Heart left ventricle (tissue), 16 donors: ENCODE data around the gene ACAA1. TPM values are rescaled to one million over a fixed set of nuclear protein-coding genes. Genes with fewer than 3 reads are reported as not detected.
A peak's percentile ranks its signal among the peaks of the same experiment; 100 is the strongest.

Experiments used
- ATAC-seq, 4 donors: fragments of 200-7000 bp; cut with Tn5 transposase; one replicate each; pipeline ENCODE4 v1.9.1; 2020 to 2022; ENCODE audit warnings: moderate library complexity in 4 of 4, mild to moderate bottlenecking in 3 of 4, moderate number of reproducible peaks in 1 of 4
- DNase-seq, 5 donors: peaks; one replicate each; pipeline ENCODE4 v3.0.0-alpha.2; 2020
- H3K27ac ChIP-seq, 12 donors: fragments of 200-600 bp; sonication (generic) in 4 of 12; one replicate each; pipeline versions ENCODE4 v1.5.0 to v1.8.0; 2016 to 2022; ENCODE audit warnings: mild to moderate bottlenecking in 2 of 12
- H3K27me3 ChIP-seq, 9 donors: fragments of 200-600 bp; sonication (generic) in 2 of 9; one replicate each; pipeline versions ENCODE4 v1.5.1 to v1.8.0; 2016 to 2022; ENCODE audit warnings: mild to moderate bottlenecking in 3 of 9
- H3K36me3 ChIP-seq, 9 donors: fragments of 200-600 bp; sonication (generic) in 2 of 9; one replicate each; pipeline versions ENCODE4 v1.5.0 to v1.8.0; 2018 to 2022; ENCODE audit warnings: mild to moderate bottlenecking in 2 of 9
- H3K4me1 ChIP-seq, 12 donors: fragments of 200-600 bp; sonication (generic) in 4 of 12; one replicate each; pipeline versions ENCODE4 v1.5.0 to v1.8.0; 2016 to 2022; ENCODE audit warnings: mild to moderate bottlenecking in 3 of 12
- H3K4me3 ChIP-seq, 12 donors: fragments of 200-600 bp; sonication (generic) in 4 of 12; one replicate each; pipeline versions ENCODE4 v1.5.0 to v1.8.0; 2017 to 2022; ENCODE audit warnings: mild to moderate bottlenecking in 9 of 12, moderate library complexity in 4 of 12
- H3K9me3 ChIP-seq, 12 donors: fragments of 200-600 bp; sonication (generic) in 4 of 12; one replicate each; pipeline versions ENCODE4 v1.5.0 to v1.8.0; 2016 to 2022; ENCODE audit warnings: mild to moderate bottlenecking in 1 of 12
- POLR2A ChIP-seq, 2 donors: fragments of 450-650 bp; IDR thresholded peaks; one replicate each; pipeline ENCODE4 v1.6.1; 2017; ENCODE audit warnings: antibody characterized with exemption in 2 of 2, mild to moderate bottlenecking in 2 of 2, moderate library complexity in 2 of 2
- WGBS, 4 donors: extraction: QIAGEN DNeasy Blood & Tissue Kit in 2 of 4; methylation state at CpG; one replicate each; pipeline versions ENCODE4 v1.1.5 to v1.1.7; 2013 to 2018; 5-methylcytosine and 5-hydroxymethylcytosine counted together
- intact Hi-C, 10 donors: fragments of 100-400 bp; cut with DNase I; formaldehyde crosslinking; loops; one replicate each; pipeline versions ENCODE4 v1.11.1 to v1.14.2; 2022
- polyA plus RNA-seq, 2 donors: library from polyadenylated mRNA; stranded (reverse); fragments of 200-250 nt; gene quantifications; one replicate each; pipeline ENCODE4 v1.2.3, GENCODE V29; 2013
- total RNA-seq, 9 donors: library from RNA; depleted of rRNA in 2 of 9; stranded (reverse); fragments of >200 nt in 2 of 9; fragmentation: NEBNext Ultra II Directional in 3 of 9; extraction: Animal tissue kit (Norgen Biotek cat#: 25700) in 3 of 9; gene quantifications; one replicate each; pipeline versions ENCODE4 v1.1.0 to v1.2.4, GENCODE V29; 2016 to 2023
- TF ChIP-seq, protein P1 (sequence below), 12 donors: fragments of 200-600 bp; sonication (generic) in 4 of 12; IDR thresholded peaks; one replicate each; pipeline versions ENCODE4 v1.5.0 to v1.8.0; 2018 to 2022; ENCODE audit warnings: antibody characterized with exemption in 12 of 12, mild to moderate bottlenecking in 5 of 12
- donor health status: ischemic (EF 13 %, LVEDD 7.1; RV severe dilation, severe dysfunction).
- donor health status: healthy with polysubstance abuse.
- donor health status: DM: no; HTN: yes; CAD: no.
- donor health status: DM: no; HTN: no; CAD: no.
- donor health status: ischemic (EF 25% LVEDD 6.9; RV normal size, moderate dysfunction).
- donor health status: ischemic (EF 25% LVEDD 5.7; RV mildly dilated, moderate dysfunction).
- donor health status: healthy.
- donor health status: DM: yes; HTN: yes; CAD: no.
- donor health status: ischemic (EF 35%, LVEDD 5.7; RV mildly dilated, moderate dysfunction).
- donor health status: nonischemic (EF 11% LVEDD 7.7; RV severe dilation, severe dysfunction).
- donor health status: DM: yes; HTN: yes; CAD: no.
- donor health status: PGD.
- donor health status: ischemic (EF 29% LVEDD 5.4; RV normal size, mild dysfunction).
- donor health status: nonischemic (EF 23%, LVEDD 6.1; RV moderate dilation, normal function).

ACAA1 gene
- total and polyA plus RNA-seq, 11 donors, result 62.7 to 139 (median 105) TPM

DNA sequence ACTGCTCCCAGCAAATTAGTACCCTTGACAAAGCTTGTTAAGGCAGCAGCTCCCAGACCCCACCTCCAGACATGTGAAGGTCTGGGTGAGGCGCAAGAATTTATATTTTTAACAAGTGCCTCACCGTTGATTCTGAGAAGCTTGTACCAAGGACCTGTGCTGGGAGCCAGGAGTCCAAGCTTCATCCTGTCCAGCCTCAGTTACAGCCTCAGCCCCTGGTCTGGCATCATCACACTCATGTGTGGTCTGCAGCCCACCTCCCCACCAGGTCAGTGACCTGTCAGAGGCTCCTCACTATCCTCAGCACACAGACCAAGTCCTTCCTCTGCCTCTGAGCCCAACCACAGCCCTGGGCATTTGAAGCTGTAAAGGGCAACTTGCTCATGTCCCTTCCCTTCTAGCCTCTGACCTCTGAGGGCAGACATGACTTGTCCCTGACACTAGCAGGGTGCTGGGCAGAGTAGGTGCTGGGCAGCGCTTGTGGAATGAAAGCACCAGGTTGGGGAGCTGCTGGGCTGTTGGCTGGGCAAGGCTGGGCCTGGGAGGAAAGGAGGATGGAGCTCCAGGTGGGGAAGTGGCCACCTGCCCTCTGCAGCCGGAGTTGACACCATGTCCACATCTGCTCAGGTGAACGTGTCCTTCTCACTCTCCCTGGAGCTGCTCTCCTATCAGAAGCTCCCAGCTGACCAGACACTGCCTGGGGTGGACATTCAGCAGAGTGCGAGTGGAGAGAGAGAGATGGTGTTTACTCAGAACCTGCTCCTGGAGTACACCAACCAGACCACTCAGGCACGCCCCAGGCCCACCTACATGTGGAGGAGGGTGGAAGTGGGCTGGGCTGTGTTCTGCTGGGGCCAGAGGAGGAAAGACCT, 16.9 kb downstream of the ACAA1 start:
- Histone ChIP-seq H3K36me3 (peaks cover 0 to 59% (median 55%) of the 10 kb centered on the region in 9 donors), H3K4me1 (peaks cover 0 to 12% (median 0%) of the 10 kb centered on the region in 12 donors), H3K9me3 (no peaks in the 10 kb centered on the region), H3K27me3 (no peaks in the 10 kb centered on the region), H3K4me3 (no peak overlapping the region), H3K27ac (no peak overlapping the region)
- no peak for TF ChIP-seq POLR2A (IDR thresholded peaks at IDR 0.05)
- TF ChIP-seq, protein P1, sequence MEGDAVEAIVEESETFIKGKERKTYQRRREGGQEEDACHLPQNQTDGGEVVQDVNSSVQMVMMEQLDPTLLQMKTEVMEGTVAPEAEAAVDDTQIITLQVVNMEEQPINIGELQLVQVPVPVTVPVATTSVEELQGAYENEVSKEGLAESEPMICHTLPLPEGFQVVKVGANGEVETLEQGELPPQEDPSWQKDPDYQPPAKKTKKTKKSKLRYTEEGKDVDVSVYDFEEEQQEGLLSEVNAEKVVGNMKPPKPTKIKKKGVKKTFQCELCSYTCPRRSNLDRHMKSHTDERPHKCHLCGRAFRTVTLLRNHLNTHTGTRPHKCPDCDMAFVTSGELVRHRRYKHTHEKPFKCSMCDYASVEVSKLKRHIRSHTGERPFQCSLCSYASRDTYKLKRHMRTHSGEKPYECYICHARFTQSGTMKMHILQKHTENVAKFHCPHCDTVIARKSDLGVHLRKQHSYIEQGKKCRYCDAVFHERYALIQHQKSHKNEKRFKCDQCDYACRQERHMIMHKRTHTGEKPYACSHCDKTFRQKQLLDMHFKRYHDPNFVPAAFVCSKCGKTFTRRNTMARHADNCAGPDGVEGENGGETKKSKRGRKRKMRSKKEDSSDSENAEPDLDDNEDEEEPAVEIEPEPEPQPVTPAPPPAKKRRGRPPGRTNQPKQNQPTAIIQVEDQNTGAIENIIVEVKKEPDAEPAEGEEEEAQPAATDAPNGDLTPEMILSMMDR (IDR thresholded peaks at IDR 0.05), result no peak
- DNase-seq (no peak), ATAC-seq (no peak)
- WGBS, 4 donors, result 80 to 94% (median 89%) methylated on average over 5 to 7 of the region's 7 CpGs
- intact Hi-C loops, result loop anchor here in 8 of 10 donors (5.0 to 10.0 kb wide), 8 partner anchors 115 to 365 kb away; partner anchors contain the start of gene XYLB (in 2 of the 8)

DNA sequence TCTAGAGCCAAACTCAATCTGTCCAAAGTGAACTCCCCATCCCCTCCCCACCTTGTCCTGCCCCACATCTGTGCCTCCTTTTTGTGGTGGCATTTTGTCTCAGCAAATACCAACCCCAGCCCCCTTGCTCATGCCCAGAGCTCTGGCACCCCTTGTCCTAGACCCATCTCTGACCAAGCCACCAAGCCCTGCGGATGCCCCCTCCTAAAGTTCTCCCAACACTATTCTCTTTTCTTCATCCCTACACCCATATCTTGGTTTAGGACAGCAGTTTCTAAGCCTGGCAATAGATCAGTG, 17.7 kb downstream of the ACAA1 start:
- no peaks in the 10 kb centered on the region for H3K27me3 ChIP-seq
- WGBS, 4 donors, result 91 to 97% (median 94%) methylated on average over 1 of the region's 1 CpG
- H3K9me3 ChIP-seq, result no peaks in the 10 kb centered on the region
- no peak overlapping the region for H3K27ac ChIP-seq
- peaks cover 0 to 12% (median 0%) of the 10 kb centered on the region in 12 donors for H3K4me1 ChIP-seq
- TF ChIP-seq, protein P1 (IDR thresholded peaks at IDR 0.05), result no peak
- TF ChIP-seq POLR2A (IDR thresholded peaks at IDR 0.05), result no peak
- intact Hi-C loops, result loop anchor here in 7 of 10 donors (5.0 to 10.0 kb wide), 7 partner anchors 114 to 366 kb away; partner anchors contain the start of gene XYLB (in 2 of the 7)
- ATAC-seq (no peak), DNase-seq (peak in 1 of 5 donors; percentile 24)
- peaks cover 0 to 50% (median 46%) of the 10 kb centered on the region in 9 donors for H3K36me3 ChIP-seq
- no peak overlapping the region for H3K4me3 ChIP-seq

DNA sequence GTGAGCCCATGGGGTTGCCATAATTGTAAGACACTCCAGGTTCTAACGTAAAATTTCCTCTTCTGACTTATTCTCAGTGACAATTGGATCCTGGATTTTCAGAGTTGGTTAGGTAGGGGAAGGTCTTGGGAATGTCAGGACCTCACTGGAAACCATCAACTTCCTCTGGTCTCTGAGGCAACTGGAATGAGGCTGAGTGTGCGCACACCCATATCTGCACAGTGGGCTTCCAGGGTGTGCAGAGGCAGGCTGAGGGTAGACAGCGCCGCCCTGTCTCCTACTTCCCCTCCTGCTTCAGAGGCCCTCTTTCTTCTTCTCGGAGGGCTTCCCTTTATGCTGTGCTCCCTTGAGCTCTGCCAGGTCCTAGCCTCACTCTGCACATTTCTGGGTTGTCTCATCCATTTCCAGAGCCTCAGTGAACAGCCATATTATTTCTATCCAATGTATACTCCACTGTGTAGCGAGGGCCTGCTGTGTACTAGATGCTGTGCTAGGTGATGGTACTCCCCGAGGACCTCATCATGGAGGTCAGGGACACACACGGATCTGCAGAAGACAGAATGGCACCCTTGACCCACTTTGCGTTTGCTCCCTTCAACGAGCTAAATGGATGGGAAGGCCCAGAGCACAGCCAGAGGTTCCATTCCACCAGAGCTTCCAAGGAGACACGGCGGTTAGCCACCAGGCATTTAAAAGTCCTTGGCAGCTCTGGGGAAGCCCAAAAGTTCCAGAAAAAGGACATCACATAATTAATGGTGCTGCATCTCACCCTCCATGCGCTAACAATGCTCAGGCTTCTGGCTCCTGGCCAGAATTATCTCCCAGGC, 18.3 kb downstream of the ACAA1 start:
- WGBS, 4 donors, result 86 to 92% (median 88%) methylated on average over 10 to 13 of the region's 13 CpGs
- ATAC-seq, result no peak
- intact Hi-C loops, result loop anchor here in 7 of 10 donors (5.0 to 10.0 kb wide), 7 partner anchors 114 to 366 kb away; partner anchors contain the start of gene XYLB (in 2 of the 7)
- TF ChIP-seq POLR2A (IDR thresholded peaks at IDR 0.05), result no peak
- TF ChIP-seq, protein P1 (IDR thresholded peaks at IDR 0.05), result no peak
- no peaks in the 10 kb centered on the region for H3K9me3 ChIP-seq
- peaks cover 0 to 45% (median 41%) of the 10 kb centered on the region in 9 donors for H3K36me3 ChIP-seq
- DNase-seq, result peak in 1 of 5 donors; percentile 39
- peaks cover 0 to 12% (median 0%) of the 10 kb centered on the region in 12 donors for H3K4me1 ChIP-seq
- no peaks in the 10 kb centered on the region for H3K27me3 ChIP-seq
- no peak overlapping the region for H3K27ac ChIP-seq
- no peak overlapping the region for H3K4me3 ChIP-seq
